GM23338 (cell line): ENCODE results near the gene UQCR11. TPM values are rescaled to one million over a fixed set of nuclear protein-coding genes. Genes with fewer than 3 reads are reported as not detected.
"Not testable (repeated sequence)": the region's sequence is repeated elsewhere in the genome, so short reads cannot be mapped to it uniquely, and the experiment has no call there.

Experiments
- ATAC-seq: fragments of 200-7000 bp; cut with Tn5 transposase; 3 replicates; pipeline ENCODE4 v1.9.1; 2020
- DNase-seq: peaks from one replicate; pipeline ENCODE4 v3.0.0-alpha.2; 2015; ENCODE audit warnings: low spot score
- H2AFZ ChIP-seq: fragments of 200-600 bp; sonication (generic); 2 replicates; pipeline ENCODE4 v1.8.0; 2016; ENCODE audit warnings: antibody characterized with exemption, mild to moderate bottlenecking, moderate library complexity
- H3F3A ChIP-seq: fragments of 200-600 bp; sonication (generic); replicated peaks from 2 replicates; pipeline ENCODE4 v1.8.0; 2017; ENCODE audit warnings: antibody characterized with exemption, mixed run types, low read depth
- H3K27ac ChIP-seq: fragments of 200-600 bp; sonication (generic); 2 replicates; pipeline ENCODE4 v1.6.1; 2016; ENCODE audit warnings: low read depth
- H3K27me3 ChIP-seq: fragments of 200-600 bp; sonication (generic); 2 replicates; pipeline ENCODE4 v1.8.0; 2016; ENCODE audit warnings: mild to moderate bottlenecking, mixed run types, moderate library complexity; ENCODE audit not compliant: insufficient read depth
- H3K36me3 ChIP-seq: fragments of 200-600 bp; sonication (generic); 2 replicates; pipeline ENCODE4 v1.8.0; 2016; ENCODE audit warnings: mild to moderate bottlenecking; ENCODE audit not compliant: insufficient read depth
- H3K4me1 ChIP-seq: fragments of 200-600 bp; sonication (generic); 2 replicates; pipeline ENCODE4 v1.8.0; 2016; ENCODE audit warnings: mild to moderate bottlenecking, moderate library complexity; ENCODE audit not compliant: insufficient read depth
- H3K4me2 ChIP-seq: fragments of 200-600 bp; sonication (generic); 2 replicates; pipeline ENCODE4 v1.7.1; 2017; ENCODE audit warnings: mixed run types
- H3K4me3 ChIP-seq: fragments of 200-600 bp; sonication (generic); 2 replicates; pipeline ENCODE4 v1.6.1; 2016; ENCODE audit warnings: mixed run types
- H3K79me2 ChIP-seq: fragments of 200-600 bp; sonication (generic); replicated peaks from 2 replicates; pipeline ENCODE4 v1.8.0; 2017; ENCODE audit warnings: mild to moderate bottlenecking; ENCODE audit not compliant: insufficient read depth
- H3K9me2 ChIP-seq: fragments of 200-600 bp; sonication (generic); 2 replicates; pipeline ENCODE4 v1.8.0; 2017; ENCODE audit not compliant: insufficient read depth
- H4K20me1 ChIP-seq: fragments of 200-600 bp; sonication (generic); replicated peaks from 2 replicates; pipeline ENCODE4 v1.8.0; 2017; ENCODE audit warnings: mild to moderate bottlenecking; ENCODE audit not compliant: insufficient read depth
- H3K27ac Mint-ChIP-seq: 2 replicates; pipeline ENCODE4 v1.8.0; 2020; ENCODE audit warnings: inconsistent platforms, mild to moderate bottlenecking, moderate library complexity, mixed read lengths
- H3K27me3 Mint-ChIP-seq: 3 replicates; pipeline ENCODE4 v1.8.0; 2022; ENCODE audit warnings: low read depth, mild to moderate bottlenecking, moderate library complexity, mixed read lengths, inconsistent platforms; ENCODE audit not compliant: insufficient read depth, poor library complexity
- H3K36me3 Mint-ChIP-seq: 3 replicates; pipeline ENCODE4 v1.8.0; 2021; ENCODE audit warnings: low read depth, mild to moderate bottlenecking, inconsistent platforms, moderate library complexity, mixed read lengths
- H3K4me1 Mint-ChIP-seq: 3 replicates; pipeline ENCODE4 v1.8.0; 2020; ENCODE audit warnings: mild to moderate bottlenecking, inconsistent platforms, mixed read lengths
- H3K4me3 Mint-ChIP-seq: 3 replicates; pipeline ENCODE4 v1.8.0; 2021; ENCODE audit warnings: moderate library complexity, mild to moderate bottlenecking, inconsistent platforms, mixed read lengths
- H3K9me3 Mint-ChIP-seq: 3 replicates; pipeline ENCODE4 v1.8.0; 2020; ENCODE audit warnings: moderate library complexity, mild to moderate bottlenecking, inconsistent platforms, mixed read lengths
- EZH2 ChIP-seq: fragments of 200-600 bp; sonication (generic); IDR thresholded peaks from one replicate; pipeline ENCODE4 v1.8.0; 2017; ENCODE audit warnings: antibody characterized with exemption, mild to moderate bottlenecking, low read depth; ENCODE audit not compliant: unreplicated experiment
- EZH2phosphoT487 ChIP-seq: fragments of 200-600 bp; sonication (generic); IDR thresholded peaks from one replicate; pipeline ENCODE4 v1.8.1; 2018; ENCODE audit warnings: antibody characterized with exemption; ENCODE audit not compliant: unreplicated experiment
- JUNB ChIP-seq: IDR thresholded peaks from one replicate; pipeline ENCODE4 v1.6.1; 2016; ENCODE audit warnings: antibody characterized with exemption; ENCODE audit not compliant: unreplicated experiment
- NANOG ChIP-seq: IDR thresholded peaks from 2 replicates; pipeline ENCODE4 v1.6.1; 2016; ENCODE audit warnings: antibody characterized with exemption, borderline replicate concordance
- REST ChIP-seq: IDR thresholded peaks from one replicate; pipeline ENCODE4 v1.6.1; 2018; ENCODE audit warnings: antibody characterized with exemption; ENCODE audit not compliant: unreplicated experiment
- ZNF331 ChIP-seq: fragments of 250-450 bp; sonication (Bioruptor Pico); IDR thresholded peaks from 2 replicates; pipeline ENCODE4 v1.5.0; 2020; ENCODE audit warnings: low read depth, mild to moderate bottlenecking, moderate library complexity
- polyA plus RNA-seq: library from polyadenylated mRNA; unstranded; fragments of >200 nt; fragmentation: Nextera tagmentation; extraction: Ambion mirVana; gene quantifications from 2 replicates; pipeline ENCODE4 v1.2.1, GENCODE V29; 2016
- total RNA-seq: library from RNA; depleted of rRNA; stranded (reverse); fragments of >200 nt; shearing (Covaris generic); gene quantifications from 2 replicates; pipeline ENCODE4 v1.2.3, GENCODE V29; 2014

UQCR11 gene
- total and polyA plus RNA-seq, 2 experiments from 2014 or later = 46.4 to 413 TPM

GRCh38 chr19:1644070-1644469, 38.8 kb upstream of the UQCR11 start:
- Mint-ChIP-seq H3K36me3 (peaks cover 77% of the 10 kb centered on the region), H3K4me1 (peaks cover 5% of the 10 kb centered on the region; the same call in 2 of the 3 replicates), H3K27ac (no peak overlapping the region), H3K4me3 (no peak overlapping the region), H3K9me3 (no peaks in the 10 kb centered on the region), H3K27me3 (peaks cover 9% of the 10 kb centered on the region)
- no peak overlapping the region for H3K4me3 ChIP-seq
- TF ChIP-seq NANOG = no peak
- no peak for TF ChIP-seq EZH2phosphoT487
- no peak for TF ChIP-seq EZH2
- ATAC-seq (no peak), DNase-seq (no peak)
- H3K4me1 ChIP-seq = no peaks in the 10 kb centered on the region
- 0 out of 2 replicates have a peak, but pooled peaks cover 4% of the 10 kb centered on the region for H3F3A ChIP-seq
- peaks cover 17% of the 10 kb centered on the region for H3K36me3 ChIP-seq
- no peak overlapping the region for H3K27ac ChIP-seq
- H3K27me3 ChIP-seq = no peaks in the 10 kb centered on the region
- no peak overlapping the region for H2AFZ ChIP-seq
- H3K79me2 ChIP-seq = peaks cover 80% of the 10 kb centered on the region
- no peak overlapping the region for H3K4me2 ChIP-seq
- H4K20me1 ChIP-seq = peaks cover 32% of the 10 kb centered on the region
- no peaks in the 10 kb centered on the region for H3K9me2 ChIP-seq

DNA sequence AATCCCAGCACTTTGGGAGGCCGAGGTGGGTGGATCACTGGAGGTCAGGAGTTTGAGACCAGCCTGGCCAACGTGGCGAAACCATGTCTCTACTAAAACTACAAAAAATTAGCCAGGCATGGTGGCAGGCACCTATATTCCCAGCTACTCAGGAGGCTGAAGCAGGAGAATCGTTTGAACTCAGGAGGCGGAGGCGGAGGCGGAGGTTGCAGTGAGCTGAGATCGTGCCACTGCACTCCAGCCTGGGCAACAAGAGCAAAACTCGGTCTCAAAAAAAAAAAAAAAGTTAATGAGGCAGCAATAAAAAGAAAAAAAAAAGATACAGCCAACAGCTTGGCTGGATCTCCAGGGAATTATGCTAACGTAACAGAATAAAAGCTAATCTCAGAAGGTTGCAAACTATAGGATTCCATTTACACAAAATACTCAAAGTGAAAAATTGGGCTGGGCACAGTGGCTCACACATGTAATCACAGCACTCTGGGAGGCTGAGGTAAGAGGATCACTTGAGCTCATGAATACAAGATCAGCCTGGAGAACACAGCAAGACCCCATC, 35.7 kb upstream of the UQCR11 start:
- not testable (repeated sequence) for H3K4me1 ChIP-seq, H3K4me3 ChIP-seq, H3K9me3 Mint-ChIP-seq, H3F3A ChIP-seq, H3K4me1 Mint-ChIP-seq, H2AFZ ChIP-seq, H3K4me2 ChIP-seq, DNase-seq, H3K27ac Mint-ChIP-seq, H3K4me3 Mint-ChIP-seq, H3K27me3 ChIP-seq, ATAC-seq, H3K27ac ChIP-seq, H3K9me2 ChIP-seq
- H3K36me3 Mint-ChIP-seq = peaks cover 88% of the 10 kb centered on the region
- H3K27me3 Mint-ChIP-seq = peaks cover 20% of the 10 kb centered on the region
- Histone ChIP-seq H3K36me3 (peaks cover 23% of the 10 kb centered on the region), H3K79me2 (peaks cover 83% of the 10 kb centered on the region), H4K20me1 (peaks cover 50% of the 10 kb centered on the region)

- peaks cover 85% of the 10 kb centered on the region for H3K36me3 Mint-ChIP-seq
- no peak for DNase-seq
- no peak overlapping the region for H3K4me2 ChIP-seq
- H3K79me2 ChIP-seq = peaks cover 76% of the 10 kb centered on the region
- H2AFZ ChIP-seq = no peak overlapping the region
- TF ChIP-seq JUNB = no peak
- TF ChIP-seq ZNF331 = no peak
- TF ChIP-seq EZH2phosphoT487 = no peak
- TF ChIP-seq REST = no peak
- no peaks in the 10 kb centered on the region for H3K4me1 Mint-ChIP-seq
- peaks cover 8% of the 10 kb centered on the region for H3K9me3 Mint-ChIP-seq
- no peak overlapping the region for H3K27ac ChIP-seq
- H3K9me2 ChIP-seq = no peaks in the 10 kb centered on the region
- no peak overlapping the region for H3K4me3 ChIP-seq
- 0 out of 2 replicates have a peak, but pooled peaks cover 7% of the 10 kb centered on the region for H3F3A ChIP-seq
- H4K20me1 ChIP-seq = peaks cover 66% of the 10 kb centered on the region
- H3K36me3 ChIP-seq = peaks cover 22% of the 10 kb centered on the region
- no peaks in the 10 kb centered on the region for H3K27me3 ChIP-seq
- H3K4me3 Mint-ChIP-seq = no peak overlapping the region
- H3K27ac Mint-ChIP-seq = no peak overlapping the region
- no peak for ATAC-seq
- H3K4me1 ChIP-seq = no peaks in the 10 kb centered on the region
- H3K27me3 Mint-ChIP-seq = peaks cover 16% of the 10 kb centered on the region
These were observed 31.3 kb upstream of the UQCR11 start for GRCh38 chr19:1636325-1637236.
